Fibroblast of mammary gland (primary cell): ENCODE measurements around the gene IQSEC3.

ENCODE experiments used
- DNase-seq: peaks from one replicate; pipeline ENCODE4 v3.0.0-alpha.2; 2010; ENCODE audit warnings: low read depth
- H3K4me3 ChIP-seq: 2 replicates; pipeline ENCODE4 v1.5.1; 2011; ENCODE audit warnings: low read depth, mild to moderate bottlenecking, low read length, moderate library complexity; ENCODE audit not compliant: control insufficient read depth
- TF ChIP-seq, protein P1 (sequence below): conservative IDR thresholded peaks from 2 replicates; pipeline ENCODE4 v1.5.1; 2011; ENCODE audit warnings: low read depth, low read length, inconsistent platforms; ENCODE audit not compliant: control insufficient read depth, insufficient read depth

Gene IQSEC3

DNA sequence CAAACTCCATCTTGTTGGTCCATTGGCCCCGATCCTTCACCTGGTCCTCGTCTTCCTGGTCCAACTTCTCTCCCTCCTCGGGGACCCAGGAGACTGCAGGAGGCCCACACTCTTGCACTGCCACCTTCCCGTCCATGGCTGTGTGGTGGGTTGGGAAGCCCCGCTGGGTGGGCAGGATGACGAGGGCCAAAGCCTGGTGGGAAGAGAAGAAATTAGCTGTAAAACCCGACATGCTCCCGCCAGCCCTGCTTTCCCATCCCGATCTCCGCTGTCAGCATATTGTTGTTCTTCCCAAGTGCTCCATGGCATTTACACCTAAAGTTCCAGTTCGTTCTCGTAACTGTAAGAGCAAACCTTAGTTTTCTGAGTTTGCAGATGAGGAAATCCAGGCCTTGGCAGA lies 143.3 kb downstream of the IQSEC3 start:
- no peak for DNase-seq
- TF ChIP-seq, protein P1, sequence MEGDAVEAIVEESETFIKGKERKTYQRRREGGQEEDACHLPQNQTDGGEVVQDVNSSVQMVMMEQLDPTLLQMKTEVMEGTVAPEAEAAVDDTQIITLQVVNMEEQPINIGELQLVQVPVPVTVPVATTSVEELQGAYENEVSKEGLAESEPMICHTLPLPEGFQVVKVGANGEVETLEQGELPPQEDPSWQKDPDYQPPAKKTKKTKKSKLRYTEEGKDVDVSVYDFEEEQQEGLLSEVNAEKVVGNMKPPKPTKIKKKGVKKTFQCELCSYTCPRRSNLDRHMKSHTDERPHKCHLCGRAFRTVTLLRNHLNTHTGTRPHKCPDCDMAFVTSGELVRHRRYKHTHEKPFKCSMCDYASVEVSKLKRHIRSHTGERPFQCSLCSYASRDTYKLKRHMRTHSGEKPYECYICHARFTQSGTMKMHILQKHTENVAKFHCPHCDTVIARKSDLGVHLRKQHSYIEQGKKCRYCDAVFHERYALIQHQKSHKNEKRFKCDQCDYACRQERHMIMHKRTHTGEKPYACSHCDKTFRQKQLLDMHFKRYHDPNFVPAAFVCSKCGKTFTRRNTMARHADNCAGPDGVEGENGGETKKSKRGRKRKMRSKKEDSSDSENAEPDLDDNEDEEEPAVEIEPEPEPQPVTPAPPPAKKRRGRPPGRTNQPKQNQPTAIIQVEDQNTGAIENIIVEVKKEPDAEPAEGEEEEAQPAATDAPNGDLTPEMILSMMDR = no peak
- no peak overlapping the region for H3K4me3 ChIP-seq

GRCh38 chr12:210277-211141 lies 143.9 kb downstream of the IQSEC3 start:
- no peak for DNase-seq
- TF ChIP-seq, protein P1 = no peak
- H3K4me3 ChIP-seq = no peak overlapping the region

- no peak overlapping the region for H3K4me3 ChIP-seq
- DNase-seq = no peak
- TF ChIP-seq, protein P1 = no peak
Observed at GRCh38 chr12:211142-211465, 144.5 kb downstream of the IQSEC3 start.

DNA sequence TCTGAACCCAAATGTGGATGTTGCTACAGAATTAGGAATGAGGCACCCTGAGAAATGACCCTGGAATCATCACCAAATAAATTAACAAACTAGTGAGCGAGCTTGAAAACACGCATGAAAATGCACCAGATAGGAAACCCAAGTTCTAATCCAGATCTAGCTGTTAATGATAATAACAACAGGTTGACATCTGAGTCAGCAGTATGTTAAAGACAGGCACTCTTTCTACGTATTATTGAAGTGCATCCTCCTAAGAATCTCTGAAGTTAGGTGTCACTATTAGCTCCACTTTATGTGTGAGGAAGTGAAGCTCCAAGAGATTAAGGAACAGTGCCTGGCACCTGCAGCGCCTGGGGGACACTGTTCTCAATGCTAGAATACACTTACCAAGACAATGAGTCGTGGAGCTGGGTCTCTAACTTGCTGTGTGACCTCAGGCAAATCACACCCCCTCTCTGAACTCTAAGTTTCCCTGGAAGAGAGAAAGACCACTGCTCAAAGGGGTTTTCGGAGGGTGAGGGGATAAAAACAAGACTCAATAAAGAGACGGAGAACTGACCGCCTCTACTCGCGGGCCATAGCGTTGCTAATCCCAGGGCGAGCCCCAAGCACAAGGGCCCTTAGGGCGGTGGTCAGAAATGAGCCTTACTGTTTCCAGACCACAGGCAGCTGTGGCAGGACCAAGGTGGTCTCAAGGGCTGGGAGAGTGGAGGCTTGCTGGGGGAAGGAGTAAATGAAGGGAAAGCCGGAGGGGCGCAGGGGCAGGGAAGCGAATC lies 145.3 kb downstream of the IQSEC3 start:
- TF ChIP-seq, protein P1 = no peak
- no peak for DNase-seq
- H3K4me3 ChIP-seq = no peak overlapping the region

DNA sequence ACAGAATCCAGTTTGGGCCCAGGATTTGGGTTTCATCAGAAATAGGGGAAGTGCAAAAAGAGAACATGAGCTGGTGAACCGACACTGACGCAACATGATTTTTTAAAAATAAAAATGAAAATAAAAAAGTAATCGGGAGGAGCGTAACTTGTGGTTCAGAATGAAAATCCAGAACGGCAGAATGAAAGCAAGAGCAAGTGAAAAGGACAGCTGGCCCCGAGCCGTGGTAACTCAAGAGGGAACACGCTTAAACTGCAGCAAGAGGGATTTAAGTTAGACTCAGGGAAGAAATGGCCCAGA lies 145.8 kb downstream of the IQSEC3 start:
- TF ChIP-seq, protein P1 = no peak
- DNase-seq = no peak
- H3K4me3 ChIP-seq = no peak overlapping the region

DNA sequence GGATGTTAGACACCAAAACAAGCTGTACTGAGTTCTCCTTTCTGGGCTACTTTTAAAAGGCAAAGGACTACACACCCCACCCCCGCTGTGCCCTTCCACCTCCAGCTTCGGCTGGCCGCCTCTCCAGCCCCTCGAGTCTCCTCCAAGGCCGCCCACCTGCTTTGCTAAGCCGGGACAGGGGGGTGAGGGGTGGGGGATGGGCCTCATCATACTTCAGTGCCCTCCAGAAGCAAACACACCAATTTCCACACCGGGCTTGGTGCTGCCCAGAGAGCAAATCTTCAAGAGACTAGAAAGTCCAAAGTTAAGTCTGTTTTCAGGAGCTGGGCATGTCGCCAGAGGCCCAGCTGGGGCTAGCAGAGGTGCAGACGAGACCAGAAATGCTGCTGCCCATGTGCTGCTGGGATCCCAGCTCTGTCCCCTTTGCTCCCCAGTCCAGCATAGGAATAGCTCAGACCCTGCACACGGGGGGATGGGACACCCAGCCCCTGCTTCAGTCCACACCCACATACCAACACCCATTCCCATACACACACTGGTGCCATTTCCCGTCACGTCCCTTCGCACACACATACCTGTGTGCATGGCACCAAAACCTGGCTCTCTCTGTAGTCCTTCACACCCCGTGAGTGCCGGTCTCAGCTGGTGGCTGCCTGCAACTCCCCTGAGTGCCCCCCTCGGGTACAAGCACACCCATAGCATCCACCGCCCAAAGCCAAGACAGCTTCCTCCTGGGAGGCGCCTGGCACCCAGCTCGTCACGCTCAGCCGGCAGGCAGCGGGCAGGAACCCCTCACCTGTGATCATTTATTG lies 146.4 kb downstream of the IQSEC3 start:
- H3K4me3 ChIP-seq = no peak overlapping the region
- no peak for DNase-seq
- TF ChIP-seq, protein P1 = no peak
